NAMALWA (cell line): ENCODE data around the gene SORCS3.

ENCODE experiments used
- DNase-seq: peaks from one replicate; pipeline ENCODE4 v3.0.0-alpha.2; 2015; ENCODE audit warnings: low spot score

The SORCS3 gene

GRCh38 chr10:104641187-104641936, at the start of gene SORCS3:
Gene SORCS3 (plus strand): TSS chr10:104641290.
- DNase-seq: no peak

DNA sequence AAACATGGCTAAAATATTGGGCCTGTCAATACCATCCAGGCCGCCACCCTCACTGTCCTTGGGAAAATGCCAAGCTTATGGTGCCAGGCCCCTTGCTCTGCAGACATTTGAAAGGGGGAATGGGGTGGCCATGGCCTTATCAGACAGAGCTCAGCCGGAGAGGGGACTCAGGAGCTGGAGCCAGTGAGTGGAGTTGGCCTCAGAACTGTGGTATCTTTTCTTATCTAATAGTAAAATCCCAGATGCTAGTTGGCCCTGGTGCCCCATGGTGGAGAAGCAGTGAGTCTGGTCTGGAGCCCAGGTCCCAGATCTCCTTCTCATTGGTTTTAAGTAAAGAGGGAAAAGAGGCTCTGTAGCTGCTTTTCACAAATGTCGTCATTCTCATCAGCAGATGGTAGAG, 49.6 kb upstream of the SORCS3 start:
- DNase-seq: no peak

GRCh38 chr10:104601166-104601565, 39.9 kb upstream of the SORCS3 start:
- DNase-seq: no peak

GRCh38 chr10:104608091-104608828, 32.8 kb upstream of the SORCS3 start:
- no peak for DNase-seq

DNA sequence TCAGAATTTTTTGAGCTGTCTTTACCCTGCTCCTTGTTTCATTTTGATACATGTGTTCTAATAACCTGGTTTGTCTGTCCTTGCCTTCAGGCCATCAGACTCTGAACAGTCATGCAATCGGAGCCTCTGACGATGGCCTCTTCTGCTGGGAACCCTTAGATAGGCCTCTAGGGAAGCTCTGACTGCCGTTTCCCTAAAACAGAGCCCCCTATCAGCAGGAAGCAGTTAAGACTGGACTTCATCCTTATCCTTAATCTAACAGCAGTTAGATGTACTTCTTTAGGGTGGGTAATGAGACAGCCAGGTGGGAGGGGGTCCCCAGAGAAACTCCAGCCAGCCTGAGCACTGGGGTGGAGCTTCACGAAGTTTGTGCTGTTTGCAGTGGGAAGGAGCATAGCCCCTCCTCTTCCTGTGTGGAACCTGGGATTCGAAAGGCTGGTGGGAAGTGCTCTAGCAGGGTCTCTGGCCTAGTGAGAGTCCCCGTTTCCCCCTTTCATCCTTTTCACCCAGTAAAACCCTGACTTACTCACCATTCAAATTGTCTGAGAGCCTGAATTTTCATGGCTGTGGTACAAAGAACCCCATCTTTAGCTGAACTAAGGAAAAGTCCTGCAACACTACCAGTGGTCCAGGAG, 28.4 kb upstream of the SORCS3 start:
- no peak for DNase-seq

GRCh38 chr10:104613406-104613805, 27.7 kb upstream of the SORCS3 start:
- no peak for DNase-seq

- DNase-seq: peak; percentile 62
Observed at GRCh38 chr10:104614245-104614831, 26.8 kb upstream of the SORCS3 start.

GRCh38 chr10:104615136-104615535, 26.0 kb upstream of the SORCS3 start:
- no peak for DNase-seq

- DNase-seq: no peak
Observed at GRCh38 chr10:104617831-104618230, 23.3 kb upstream of the SORCS3 start.

- no peak for DNase-seq
Observed at GRCh38 chr10:104622175-104622574, 18.9 kb upstream of the SORCS3 start.

DNA sequence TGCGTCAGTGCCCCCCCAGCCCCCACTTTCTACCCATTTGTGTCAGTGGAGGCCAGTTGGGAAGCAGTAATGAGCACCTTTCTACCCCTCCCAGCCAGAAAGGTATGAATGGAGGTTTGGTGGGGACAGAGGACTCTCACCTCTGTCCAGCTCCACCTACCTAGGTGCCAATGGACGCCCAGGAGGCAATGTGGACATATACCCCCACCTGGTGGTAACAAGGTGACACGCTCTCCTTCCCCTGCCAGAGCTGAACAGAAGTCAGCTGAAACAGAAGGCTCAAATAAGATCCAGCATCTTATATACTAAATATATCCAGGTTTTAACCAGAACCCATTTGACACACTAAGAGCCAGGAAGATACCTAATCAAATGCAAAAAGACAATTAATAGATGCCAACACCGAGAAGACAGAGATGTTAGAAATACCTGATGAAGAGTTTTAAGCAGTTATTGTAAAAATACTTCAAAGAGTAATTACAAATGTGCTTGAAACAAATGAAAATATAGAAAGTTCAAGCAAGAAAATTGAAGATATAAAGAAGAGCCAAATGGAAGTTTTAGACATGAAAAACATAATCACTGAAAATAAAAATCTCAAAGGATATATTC, 18.4 kb upstream of the SORCS3 start:
- DNase-seq: peak; percentile 33

GRCh38 chr10:104630731-104631130, 10.4 kb upstream of the SORCS3 start:
- no peak for DNase-seq

DNA sequence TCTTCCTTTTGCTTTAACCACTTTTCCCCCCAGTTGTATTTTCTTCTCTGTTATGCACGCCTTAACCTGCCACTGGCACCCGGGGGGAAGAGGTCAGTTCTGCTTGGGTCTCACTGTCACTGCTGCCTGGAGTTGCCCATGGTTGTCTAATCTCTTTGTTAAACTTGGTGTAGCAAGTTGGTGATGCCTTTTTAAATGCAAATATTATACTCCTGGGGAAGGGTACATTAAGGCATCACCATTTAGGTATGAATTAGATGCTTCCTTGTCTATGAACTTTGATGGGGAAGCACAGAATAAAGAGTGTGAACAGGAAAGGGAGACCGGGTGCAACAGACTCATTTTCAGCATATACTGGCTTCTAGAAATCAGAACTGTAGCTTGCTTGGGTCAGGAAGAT, 9.1 kb upstream of the SORCS3 start:
- DNase-seq: no peak

DNA sequence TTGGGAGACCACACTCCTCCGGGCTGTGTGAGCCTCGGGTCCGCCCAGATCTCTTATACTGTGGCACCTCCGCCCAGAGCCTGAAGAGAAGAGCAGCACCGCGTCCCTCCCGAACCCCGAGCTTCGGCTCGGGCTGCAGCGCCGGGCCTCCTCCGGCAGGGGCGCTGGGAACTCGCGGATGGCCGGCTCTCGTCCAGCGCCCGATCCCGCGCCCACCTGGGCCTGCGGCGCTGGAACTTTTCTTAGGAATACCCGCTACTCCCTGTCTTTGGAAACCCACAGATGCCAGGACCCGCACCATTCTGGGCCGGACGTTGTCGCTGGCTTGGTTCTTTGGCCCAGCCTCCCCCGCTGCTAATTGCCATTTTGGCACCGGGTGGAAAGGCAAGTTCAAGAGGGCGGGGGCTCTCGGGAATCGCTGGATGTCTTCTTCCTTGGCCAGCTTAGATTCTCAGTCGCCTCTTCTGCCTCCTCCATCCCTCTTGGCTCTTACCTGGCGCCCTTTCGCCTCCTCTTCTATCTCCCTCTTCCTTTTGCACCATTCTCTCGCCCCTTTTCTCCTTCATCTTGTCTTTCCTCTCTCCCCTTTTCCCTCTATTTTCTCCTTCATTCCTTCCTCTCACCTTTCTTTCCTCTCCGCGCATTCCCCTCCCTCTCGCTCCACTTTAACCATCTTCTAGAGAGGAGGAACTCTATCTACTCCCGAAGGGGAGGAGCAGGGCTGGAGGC, 2.1 kb upstream of the SORCS3 start:
- DNase-seq: no peak

DNA sequence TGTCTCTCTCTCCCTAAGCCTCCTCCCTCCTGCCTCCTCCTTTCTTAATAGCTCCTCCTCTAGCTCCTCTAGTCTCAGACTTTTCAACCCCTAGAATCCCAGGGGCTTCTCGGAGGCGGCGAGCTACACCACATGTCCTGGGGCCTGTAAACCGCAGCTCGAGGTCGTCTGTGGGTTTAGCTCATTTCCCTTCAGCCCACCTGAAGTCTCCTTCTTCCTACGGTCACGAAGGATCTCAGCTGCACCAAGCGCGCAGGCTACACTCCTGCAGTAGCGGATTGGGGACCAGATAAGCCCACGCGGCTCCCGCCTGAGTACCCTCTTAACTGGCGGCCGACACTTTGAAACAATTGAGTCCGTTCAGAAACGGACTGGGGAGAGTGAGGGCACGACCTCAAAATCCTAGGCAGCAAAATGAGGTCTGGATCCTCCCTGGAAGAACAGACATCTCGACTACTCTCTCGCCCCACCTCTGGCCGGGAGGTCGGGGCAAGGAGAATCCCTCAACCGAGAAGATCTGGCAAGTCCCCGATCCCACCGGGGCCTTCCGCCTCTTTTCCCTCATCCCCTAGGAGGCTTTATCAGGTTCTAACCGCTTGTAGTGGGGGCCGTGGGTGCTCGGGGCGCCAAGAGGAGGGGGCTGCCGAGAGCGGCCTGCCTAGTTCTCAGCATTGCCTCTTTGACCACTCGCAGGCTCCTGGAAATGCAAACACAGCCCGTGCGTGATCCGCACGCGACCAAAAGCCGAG, 1.3 kb upstream of the SORCS3 start:
- no peak for DNase-seq

GRCh38 chr10:104640339-104641186, 527 bp upstream of the SORCS3 start:
- DNase-seq: no peak

- DNase-seq: no peak
Observed at GRCh38 chr10:104641937-104642657, 1.0 kb downstream of the SORCS3 start.

GRCh38 chr10:104642658-104643302, 1.7 kb downstream of the SORCS3 start:
- DNase-seq: no peak

GRCh38 chr10:104643303-104643663, 2.2 kb downstream of the SORCS3 start:
- no peak for DNase-seq
